Mesendoderm (in vitro differentiated cells): Measurements from ENCODE around the gene PPP4R1.

ENCODE experiments used
- DNase-seq: peaks from one replicate; pipeline ENCODE4 v3.0.0; 2013
- H2AK5ac ChIP-seq: 2 replicates; pipeline ENCODE4 v1.6.1; 2013; ENCODE audit warnings: low read length, inconsistent platforms
- H2BK120ac ChIP-seq: 2 replicates; pipeline ENCODE4 v1.6.1; 2013; ENCODE audit warnings: low read depth, mild to moderate bottlenecking, low read length, moderate library complexity, mixed read lengths
- H2BK15ac ChIP-seq: replicated peaks from 2 replicates; pipeline ENCODE4 v1.6.1; 2013; ENCODE audit warnings: low read depth, mild to moderate bottlenecking, moderate library complexity
- H2BK5ac ChIP-seq: 2 replicates; pipeline ENCODE4 v1.6.1; 2013; ENCODE audit warnings: low read length, inconsistent platforms
- H3K18ac ChIP-seq: 2 replicates; pipeline ENCODE4 v1.6.1; 2013; ENCODE audit warnings: mild to moderate bottlenecking, low read length, mixed read lengths
- H3K23ac ChIP-seq: one replicate; pipeline ENCODE4 v1.6.1; 2013; ENCODE audit warnings: low read length
- H3K27ac ChIP-seq: 2 replicates; pipeline ENCODE4 v1.5.1; 2013; ENCODE audit warnings: low read depth, mild to moderate bottlenecking, inconsistent platforms, low read length, moderate library complexity
- H3K27me3 ChIP-seq: 2 replicates; pipeline ENCODE4 v1.6.1; 2013; ENCODE audit warnings: low read length, control low read depth, mild to moderate bottlenecking, inconsistent platforms; ENCODE audit not compliant: insufficient read depth, poor library complexity
- H3K36me3 ChIP-seq: 2 replicates; pipeline ENCODE4 v1.6.1; 2013; ENCODE audit warnings: low read length, inconsistent platforms; ENCODE audit not compliant: control insufficient read depth, insufficient read depth
- H3K4ac ChIP-seq: one replicate; pipeline ENCODE4 v1.6.1; 2013; ENCODE audit warnings: low read depth, mild to moderate bottlenecking, low read length, moderate library complexity
- H3K4me1 ChIP-seq: 2 replicates; pipeline ENCODE4 v1.6.1; 2013; ENCODE audit warnings: low read depth, low read length, inconsistent platforms; ENCODE audit not compliant: control insufficient read depth
- H3K4me2 ChIP-seq: 2 replicates; pipeline ENCODE4 v1.6.1; 2013; ENCODE audit warnings: low read length
- H3K4me3 ChIP-seq: 2 replicates; pipeline ENCODE4 v1.5.1; 2013; ENCODE audit warnings: mild to moderate bottlenecking, low read length
- H3K56ac ChIP-seq: one replicate; pipeline ENCODE4 v1.6.1; 2013; ENCODE audit warnings: low read length
- H3K79me1 ChIP-seq: 2 replicates; pipeline ENCODE4 v1.6.1; 2013; ENCODE audit warnings: low read length, inconsistent platforms
- H3K79me2 ChIP-seq: 2 replicates; pipeline ENCODE4 v1.6.1; 2013; ENCODE audit warnings: mild to moderate bottlenecking, low read length; ENCODE audit not compliant: control insufficient read depth, insufficient read depth
- H3K9ac ChIP-seq: 2 replicates; pipeline ENCODE4 v1.6.1; 2013; ENCODE audit warnings: low read length, inconsistent platforms
- H4K5ac ChIP-seq: one replicate; pipeline ENCODE4 v1.6.1; 2013; ENCODE audit warnings: low read length
- H4K8ac ChIP-seq: one replicate; pipeline ENCODE4 v1.6.1; 2013; ENCODE audit warnings: low read depth, mild to moderate bottlenecking, control low read depth, low read length, moderate library complexity
- WGBS: extraction: QIAGEN DNeasy Blood & Tissue Kit; methylation state at CpG from one replicate; pipeline ENCODE4 v1.1.7; 2013; ENCODE audit warnings: low lambda C conversion rate, missing lambda C conversion rate; ENCODE audit not compliant: insufficient coverage; ENCODE audit errors: extremely low coverage; 5-methylcytosine and 5-hydroxymethylcytosine counted together

PPP4R1 gene

GRCh38 chr18:9599328-9599727 is 15.0 kb downstream of the PPP4R1 start:
- H2BK15ac ChIP-seq, result no peak overlapping the region
- H3K27me3 ChIP-seq, result no peaks in the 10 kb centered on the region
- H4K8ac ChIP-seq, result no peak overlapping the region
- H4K5ac ChIP-seq, result no peak overlapping the region
- no peak overlapping the region for H3K4me3 ChIP-seq
- H3K4me1 ChIP-seq, result peaks cover 2% of the 10 kb centered on the region
- H3K79me2 ChIP-seq, result peaks cover 43% of the 10 kb centered on the region
- H2BK5ac ChIP-seq, result no peak overlapping the region
- H2AK5ac ChIP-seq, result no peak overlapping the region
- H3K9ac ChIP-seq, result no peak overlapping the region
- no peak overlapping the region for H3K23ac ChIP-seq
- no peak overlapping the region for H2BK120ac ChIP-seq
- no peak overlapping the region for H3K18ac ChIP-seq
- no peaks in the 10 kb centered on the region for H3K36me3 ChIP-seq
- H3K56ac ChIP-seq, result no peak overlapping the region
- H3K79me1 ChIP-seq, result peaks cover 18% of the 10 kb centered on the region
- no peak overlapping the region for H3K4ac ChIP-seq
- H3K4me2 ChIP-seq, result no peak overlapping the region
- DNase-seq, result no peak
- H3K27ac ChIP-seq, result no peak overlapping the region

- Histone ChIP-seq H3K4me1 (peaks cover 2% of the 10 kb centered on the region), H3K79me1 (peaks cover 14% of the 10 kb centered on the region), H3K4me3 (no peak overlapping the region), H4K5ac (no peak overlapping the region), H3K36me3 (no peaks in the 10 kb centered on the region), H2BK120ac (no peak overlapping the region), H3K9ac (no peak overlapping the region), H3K27ac (no peak overlapping the region), H3K4me2 (no peak overlapping the region), H2AK5ac (no peak overlapping the region), H3K56ac (no peak overlapping the region), H3K79me2 (peaks cover 37% of the 10 kb centered on the region), H4K8ac (no peak overlapping the region), H3K27me3 (no peaks in the 10 kb centered on the region), H3K18ac (no peak overlapping the region), H3K4ac (no peak overlapping the region), H2BK5ac (no peak overlapping the region), H3K23ac (no peak overlapping the region), H2BK15ac (no peak overlapping the region)
- WGBS, result no CpG with 5 or more reads among the region's 3 CpGs
- DNase-seq, result no peak
Observed at GRCh38 chr18:9597609-9598008, 16.8 kb downstream of the PPP4R1 start.

- no peak overlapping the region for H3K4me2 ChIP-seq
- peaks cover 15% of the 10 kb centered on the region for H3K79me1 ChIP-seq
- no peak overlapping the region for H2BK15ac ChIP-seq
- no peak overlapping the region for H2AK5ac ChIP-seq
- H3K79me2 ChIP-seq, result peaks cover 36% of the 10 kb centered on the region
- no peak overlapping the region for H3K4me3 ChIP-seq
- no peaks in the 10 kb centered on the region for H3K36me3 ChIP-seq
- H2BK120ac ChIP-seq, result no peak overlapping the region
- no peak overlapping the region for H3K18ac ChIP-seq
- no peak overlapping the region for H3K27ac ChIP-seq
- no peak for DNase-seq
- H3K23ac ChIP-seq, result no peak overlapping the region
- H3K27me3 ChIP-seq, result no peaks in the 10 kb centered on the region
- no peak overlapping the region for H4K5ac ChIP-seq
- H3K9ac ChIP-seq, result no peak overlapping the region
- H3K4ac ChIP-seq, result no peak overlapping the region
- H3K56ac ChIP-seq, result no peak overlapping the region
- H4K8ac ChIP-seq, result no peak overlapping the region
- peaks cover 2% of the 10 kb centered on the region for H3K4me1 ChIP-seq
- no peak overlapping the region for H2BK5ac ChIP-seq
- WGBS, result no CpG with 5 or more reads among the region's 4 CpGs
Observed at GRCh38 chr18:9596843-9597526, 17.4 kb downstream of the PPP4R1 start.

GRCh38 chr18:9596226-9596625 is 18.1 kb downstream of the PPP4R1 start:
- Histone ChIP-seq H3K56ac (no peak overlapping the region), H3K4me2 (no peak overlapping the region), H3K4me1 (peaks cover 2% of the 10 kb centered on the region), H3K27ac (no peak overlapping the region), H3K79me2 (peaks cover 35% of the 10 kb centered on the region), H3K18ac (no peak overlapping the region), H3K4me3 (no peak overlapping the region), H2BK120ac (no peak overlapping the region), H2AK5ac (no peak overlapping the region), H3K23ac (no peak overlapping the region), H4K5ac (no peak overlapping the region), H3K9ac (no peak overlapping the region), H4K8ac (no peak overlapping the region), H2BK5ac (no peak overlapping the region), H3K36me3 (no peaks in the 10 kb centered on the region), H2BK15ac (no peak overlapping the region), H3K79me1 (peaks cover 15% of the 10 kb centered on the region), H3K4ac (no peak overlapping the region), H3K27me3 (no peaks in the 10 kb centered on the region)
- WGBS, result no CpG with 5 or more reads among the region's 3 CpGs
- no peak for DNase-seq

- Histone ChIP-seq H3K4ac (no peak overlapping the region), H4K8ac (no peak overlapping the region), H3K36me3 (no peaks in the 10 kb centered on the region), H2AK5ac (no peak overlapping the region), H3K9ac (no peak overlapping the region), H4K5ac (no peak overlapping the region), H3K27me3 (no peaks in the 10 kb centered on the region), H2BK5ac (no peak overlapping the region), H2BK15ac (no peak overlapping the region), H2BK120ac (no peak overlapping the region), H3K18ac (no peak overlapping the region), H3K23ac (no peak overlapping the region), H3K4me3 (no peak overlapping the region), H3K79me1 (peaks cover 13% of the 10 kb centered on the region), H3K79me2 (peaks cover 31% of the 10 kb centered on the region), H3K4me1 (peaks cover 2% of the 10 kb centered on the region), H3K4me2 (no peak overlapping the region), H3K27ac (no peak overlapping the region), H3K56ac (no peak overlapping the region)
- no CpG with 5 or more reads among the region's 1 CpG for WGBS
- no peak for DNase-seq
Observed at GRCh38 chr18:9594823-9595596, 19.3 kb downstream of the PPP4R1 start.
